Ishikawa (cell line): Measurements from ENCODE around the gene AKAIN1.

Experiments
- CEBPB ChIP-seq: IDR thresholded peaks from 2 replicates; pipeline ENCODE4 v1.6.1; 2012
- CREB1 ChIP-seq: IDR thresholded peaks from 2 replicates; pipeline ENCODE4 v1.6.1; 2012; ENCODE audit warnings: low read depth
- EGR1 ChIP-seq: IDR thresholded peaks from 2 replicates; pipeline ENCODE4 v1.6.1; 2012
- EP300 ChIP-seq: IDR thresholded peaks from 2 replicates; pipeline ENCODE4 v1.6.1; 2012; ENCODE audit warnings: borderline replicate concordance
- FOXM1 ChIP-seq: IDR thresholded peaks from 2 replicates; pipeline ENCODE4 v1.6.1; 2012; ENCODE audit warnings: low read depth, borderline replicate concordance
- MAX ChIP-seq: IDR thresholded peaks from 2 replicates; pipeline ENCODE4 v1.6.1; 2012
- NFIC ChIP-seq: IDR thresholded peaks from 2 replicates; pipeline ENCODE4 v1.6.1; 2012
- RAD21 ChIP-seq: IDR thresholded peaks from 2 replicates; pipeline ENCODE4 v1.6.1; 2012; ENCODE audit warnings: low read depth
- REST ChIP-seq: IDR thresholded peaks from 2 replicates; pipeline ENCODE4 v1.6.1; 2012; ENCODE audit warnings: low read depth, mild to moderate bottlenecking
- TAF1 ChIP-seq: IDR thresholded peaks from 2 replicates; pipeline ENCODE4 v1.6.1; 2012; ENCODE audit warnings: low read depth, mild to moderate bottlenecking
- TCF12 ChIP-seq: IDR thresholded peaks from 2 replicates; pipeline ENCODE4 v1.6.1; 2012; ENCODE audit warnings: low read depth
- TEAD4 ChIP-seq: IDR thresholded peaks from 2 replicates; pipeline ENCODE4 v1.6.1; 2012
- USF1 ChIP-seq: IDR thresholded peaks from 2 replicates; pipeline ENCODE4 v1.6.1; 2012
- YY1 ChIP-seq: IDR thresholded peaks from 2 replicates; pipeline ENCODE4 v1.6.1; 2012; ENCODE audit warnings: low read depth
- ZBTB7A ChIP-seq: IDR thresholded peaks from 2 replicates; pipeline ENCODE4 v1.6.1; 2012; ENCODE audit warnings: low read depth

The AKAIN1 gene

GRCh38 chr18:5207471-5208150 is 10.6 kb upstream of the AKAIN1 start:
- TF ChIP-seq NFIC (no peak), EP300 (no peak), ZBTB7A (no peak), TAF1 (no peak), YY1 (no peak), TEAD4 (no peak), CREB1 (no peak), EGR1 (no peak), USF1 (no peak), FOXM1 (no peak)

GRCh38 chr18:5198311-5198710 is 1.3 kb upstream of the AKAIN1 start:
- TF ChIP-seq CREB1 (no peak), MAX (no peak), FOXM1 (no peak), TAF1 (no peak), EP300 (no peak), USF1 (no peak), ZBTB7A (no peak), TEAD4 (no peak)

GRCh38 chr18:5197461-5197860 is 404 bp upstream of the AKAIN1 start:
- no peak for TF ChIP-seq MAX
- TF ChIP-seq EGR1: no peak
- no peak for TF ChIP-seq YY1
- no peak for TF ChIP-seq FOXM1
- no peak for TF ChIP-seq EP300
- TF ChIP-seq ZBTB7A: no peak
- no peak for TF ChIP-seq CREB1
- no peak for TF ChIP-seq TCF12
- TF ChIP-seq NFIC: no peak
- TF ChIP-seq TEAD4: no peak
- TF ChIP-seq RAD21: no peak
- no peak for TF ChIP-seq USF1
- TF ChIP-seq REST: no peak
- no peak for TF ChIP-seq CEBPB
- TF ChIP-seq TAF1: no peak

- no peak for TF ChIP-seq EP300
- TF ChIP-seq NFIC: no peak
- no peak for TF ChIP-seq REST
- TF ChIP-seq FOXM1: no peak
- TF ChIP-seq RAD21: no peak
- TF ChIP-seq TCF12: no peak
- TF ChIP-seq EGR1: no peak
- no peak for TF ChIP-seq MAX
- no peak for TF ChIP-seq USF1
- no peak for TF ChIP-seq YY1
- TF ChIP-seq CREB1: no peak
- no peak for TF ChIP-seq TAF1
- no peak for TF ChIP-seq CEBPB
- no peak for TF ChIP-seq ZBTB7A
- no peak for TF ChIP-seq TEAD4
Measured at GRCh38 chr18:5196253-5197031, 615 bp downstream of the AKAIN1 start.
